ENCODE data around the gene HOXA6.

The HOXA6 gene

GRCh38 chr7:27099453-27100370 is 47.9 kb downstream of the HOXA6 start:
- peak overlapping the region; percentile 93; the same call in 1 of the 2 replicates for H3K4me3 ChIP-seq (ENCODE audit: low read length)

GRCh38 chr7:27098578-27099451 is 48.8 kb downstream of the HOXA6 start:
- H3K4me3 ChIP-seq (ENCODE audit: low read length) = peak overlapping the region; percentile 93
- TF ChIP-seq CTCF (conservative IDR thresholded peaks at IDR 0.05; ENCODE audit: low read length) = no peak
- DNase-seq (ENCODE audit: low read depth) = peak; percentile 66

More at GRCh38 chr7:27099453-27100370, 47.9 kb downstream of the HOXA6 start:
- DNase-seq (ENCODE audit: low read depth) = no peak
- TF ChIP-seq CTCF (conservative IDR thresholded peaks at IDR 0.05; ENCODE audit: low read length) = no peak

GRCh38 chr7:27097686-27098577 is 49.6 kb downstream of the HOXA6 start:
- DNase-seq (ENCODE audit: low read depth) = no peak
- H3K4me3 ChIP-seq (ENCODE audit: low read length) = peak overlapping the region; percentile 93

GRCh38 chr7:27096768-27097514 is 50.6 kb downstream of the HOXA6 start:
- peak; percentile 59 for DNase-seq (ENCODE audit: low read depth)
- 0 out of 2 replicates have a peak, but pooled peaks have one; percentile 4 for TF ChIP-seq CTCF (conservative IDR thresholded peaks at IDR 0.05; ENCODE audit: low read length)
- peak overlapping the region; percentile 93 for H3K4me3 ChIP-seq (ENCODE audit: low read length)

More at GRCh38 chr7:27097686-27098577, 49.6 kb downstream of the HOXA6 start:
- 0 out of 2 replicates have a peak, but pooled peaks have one; percentile 14 for TF ChIP-seq CTCF (conservative IDR thresholded peaks at IDR 0.05; ENCODE audit: low read length)

GRCh38 chr7:27095897-27096767 is 51.4 kb downstream of the HOXA6 start, which contains the start of gene HOXA1:
HOXA1 (minus strand) TSS chr7:27096000; CDS start chr7:27095912, 88 bp downstream.
- peak; percentile 93 for DNase-seq (ENCODE audit: low read depth)
- H3K4me3 ChIP-seq (ENCODE audit: low read length) = peak within 1 kb of the TSS; percentile 93

More at GRCh38 chr7:27095897-27096767, 51.4 kb downstream of the HOXA6 start, which contains the start of gene HOXA1:
- TF ChIP-seq CTCF (conservative IDR thresholded peaks at IDR 0.05; ENCODE audit: low read length) = no peak
